GM12891 (cell line): ENCODE data around the gene BMP8B.

ENCODE experiments used
- DNase-seq: peaks from one replicate; pipeline ENCODE4 v3.0.0; 2011; ENCODE audit warnings: low spot score; ENCODE audit not compliant: insufficient read length
- FAIRE-seq: peaks from 2 replicates; lab custom pipeline; 2011; peaks lifted over from hg19 to GRCh38; lab: Jason Lieb, UNC
- PAX5 ChIP-seq: IDR thresholded peaks from 2 replicates; pipeline ENCODE4 v1.6.1; 2011; ENCODE audit warnings: low read length, moderate library complexity, mild to moderate bottlenecking; ENCODE audit not compliant: insufficient read depth, severe bottlenecking
- POLR2A ChIP-seq: IDR thresholded peaks from 2 replicates; pipeline ENCODE4 v1.6.1; 2011; ENCODE audit warnings: low read depth, low read length, control low read depth
- POLR2AphosphoS5 ChIP-seq: IDR thresholded peaks from 2 replicates; pipeline ENCODE4 v1.6.1; 2011; ENCODE audit warnings: low read depth, low read length, control low read depth
- POU2F2 ChIP-seq: IDR thresholded peaks from 2 replicates; pipeline ENCODE4 v1.6.1; 2011; ENCODE audit warnings: low read depth, mild to moderate bottlenecking, control low read depth, low read length, moderate library complexity
- SPI1 ChIP-seq: IDR thresholded peaks from 2 replicates; pipeline ENCODE4 v1.6.1; 2011; ENCODE audit warnings: low read depth, low read length, control low read depth
- TAF1 ChIP-seq: IDR thresholded peaks from 2 replicates; pipeline ENCODE4 v1.6.1; 2011; ENCODE audit warnings: low read depth, low read length, control low read depth

The BMP8B gene

GRCh38 chr1:39762550-39763540 lies 25.8 kb downstream of the BMP8B start:
- no peak for FAIRE-seq
- DNase-seq = no peak
- TF ChIP-seq TAF1 = no peak
- no peak for TF ChIP-seq POLR2AphosphoS5
- TF ChIP-seq PAX5 = no peak
- TF ChIP-seq POU2F2 = no peak
- TF ChIP-seq POLR2A = no peak
- TF ChIP-seq SPI1 = no peak

- no peak for DNase-seq
- FAIRE-seq = no peak
- TF ChIP-seq POU2F2 (no peak), POLR2AphosphoS5 (no peak), PAX5 (no peak), POLR2A (no peak), SPI1 (no peak), TAF1 (no peak)
Observed at GRCh38 chr1:39761557-39762260, 27.0 kb downstream of the BMP8B start.

- FAIRE-seq = no peak
- no peak for TF ChIP-seq SPI1
- TF ChIP-seq POLR2AphosphoS5 = no peak
- no peak for TF ChIP-seq TAF1
- no peak for TF ChIP-seq PAX5
- DNase-seq = no peak
Observed at GRCh38 chr1:39761016-39761415, 27.6 kb downstream of the BMP8B start.

DNA sequence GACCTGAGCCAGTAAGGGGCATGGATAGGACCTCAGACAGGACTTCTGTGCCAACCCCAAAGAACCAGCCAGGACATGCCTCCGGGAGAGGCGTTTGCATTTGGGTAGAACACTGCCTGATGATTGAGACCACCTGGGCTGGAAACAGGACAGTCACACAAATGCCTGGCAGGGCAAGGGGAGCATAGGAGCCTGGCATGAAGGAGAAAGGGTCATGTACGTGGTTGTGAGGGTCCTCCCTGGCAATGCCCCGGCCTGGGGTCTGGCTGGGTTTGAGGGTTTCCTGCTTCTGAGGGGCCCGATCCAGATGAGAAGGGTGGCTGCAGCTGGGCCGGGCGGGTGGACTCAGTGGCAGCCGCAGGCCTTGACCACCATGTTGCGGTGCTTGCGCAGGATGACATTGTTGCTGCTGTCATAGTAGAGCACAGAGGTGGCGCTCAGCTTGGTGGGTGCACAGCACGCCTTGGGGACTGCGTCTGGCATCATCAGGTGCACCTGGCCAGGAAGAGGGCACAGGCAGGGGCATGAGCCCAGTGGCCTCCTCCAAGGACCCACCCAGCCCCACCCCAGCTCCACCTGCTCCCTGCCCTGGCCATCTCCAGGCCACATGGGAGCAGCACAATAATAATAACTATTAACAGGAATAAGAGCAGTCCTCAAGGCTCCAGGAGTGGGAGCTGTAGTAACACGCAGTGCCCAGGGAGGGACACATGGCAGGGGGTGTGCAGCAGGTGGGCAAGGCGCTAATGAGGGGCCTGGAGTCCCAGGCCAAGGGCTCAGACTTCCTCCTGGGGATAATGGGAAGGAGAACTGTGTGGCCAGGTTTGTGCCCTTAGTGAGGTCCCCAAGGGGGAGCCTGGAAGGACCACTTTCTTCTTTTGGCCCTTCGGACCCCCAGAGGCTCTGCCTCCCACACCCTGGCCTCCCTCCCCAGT lies 28.3 kb downstream of the BMP8B start:
- TF ChIP-seq TAF1 (no peak), POLR2AphosphoS5 (no peak), PAX5 (no peak), SPI1 (no peak), POLR2A (no peak), POU2F2 (no peak)
- no peak for DNase-seq
- FAIRE-seq = peak; percentile 35

GRCh38 chr1:39759436-39759726 lies 29.3 kb downstream of the BMP8B start:
- DNase-seq (no peak), FAIRE-seq (no peak)
- TF ChIP-seq SPI1 (no peak), POU2F2 (no peak), POLR2A (no peak), TAF1 (no peak)

GRCh38 chr1:39758556-39759435 lies 29.9 kb downstream of the BMP8B start:
- no peak for FAIRE-seq

GRCh38 chr1:39757501-39757900 lies 31.2 kb downstream of the BMP8B start:
- TF ChIP-seq TAF1 (no peak), PAX5 (no peak), POU2F2 (no peak), SPI1 (no peak), POLR2AphosphoS5 (no peak), POLR2A (no peak)
- no peak for DNase-seq
- no peak for FAIRE-seq

More at GRCh38 chr1:39758556-39759435, 29.9 kb downstream of the BMP8B start:
- no peak for DNase-seq
- no peak for TF ChIP-seq POU2F2
- no peak for TF ChIP-seq SPI1
- no peak for TF ChIP-seq POLR2AphosphoS5
- no peak for TF ChIP-seq TAF1
- no peak for TF ChIP-seq POLR2A

DNA sequence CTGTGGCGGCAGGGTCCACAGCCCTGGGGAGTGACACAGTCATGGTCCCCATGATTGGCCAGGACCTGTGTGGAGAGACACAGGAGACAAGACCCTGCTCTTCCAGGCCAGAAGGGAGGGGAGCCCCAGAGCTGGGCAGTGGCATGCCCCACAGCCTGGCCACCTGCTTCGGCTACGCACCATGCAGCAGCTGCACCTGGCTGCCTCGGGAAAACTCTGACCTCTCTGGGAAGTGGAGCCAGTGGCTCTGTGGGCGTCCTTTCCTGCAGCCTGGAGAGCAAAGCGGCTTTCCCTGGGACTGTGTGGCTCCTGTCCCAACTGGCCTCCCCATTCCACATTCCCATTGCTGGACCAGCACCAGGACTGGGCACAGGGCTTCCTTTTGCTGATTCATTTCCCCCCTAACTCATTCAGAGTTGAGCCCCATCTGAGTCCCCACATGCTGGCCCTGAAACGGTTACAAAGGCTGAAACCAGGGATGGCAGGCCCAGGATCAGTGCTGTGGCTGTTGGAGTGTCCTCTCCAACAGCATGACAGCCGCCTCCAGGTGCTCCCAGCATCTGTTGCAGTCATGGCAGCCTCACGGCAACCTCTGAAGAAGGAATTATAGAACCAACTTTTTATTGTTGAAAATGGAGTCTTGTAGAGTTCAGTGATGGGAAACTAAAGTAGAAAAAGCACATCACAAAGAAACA lies 32.6 kb downstream of the BMP8B start:
- DNase-seq = no peak
- FAIRE-seq = no peak
- TF ChIP-seq POLR2AphosphoS5 = no peak
- TF ChIP-seq SPI1 = no peak
- no peak for TF ChIP-seq PAX5
- TF ChIP-seq POLR2A = no peak
- no peak for TF ChIP-seq POU2F2
- no peak for TF ChIP-seq TAF1
